ENCODE results near the gene FAM217B.
A peak's percentile ranks its signal among the peaks of the same experiment; 100 is the strongest.

The FAM217B gene

GRCh38 chr20:59931511-59932312 lies 8.5 kb upstream of the FAM217B start:
- DNase-seq (ENCODE audit: low read depth), result no peak
- TF ChIP-seq CTCF (IDR thresholded peaks at IDR 0.05; ENCODE audit: control insufficient read depth, insufficient read depth, low read depth, low read length, missing control alignments), result no peak
- H3K4me3 ChIP-seq (ENCODE audit: control insufficient read depth, low read depth, low read length), result no peak overlapping the region

- H3K4me3 ChIP-seq (ENCODE audit: control insufficient read depth, low read depth, low read length), result no peak overlapping the region
- no peak for TF ChIP-seq CTCF (IDR thresholded peaks at IDR 0.05; ENCODE audit: control insufficient read depth, insufficient read depth, low read depth, low read length, missing control alignments)
- no peak for DNase-seq (ENCODE audit: low read depth)
These were observed 7.4 kb upstream of the FAM217B start for GRCh38 chr20:59932616-59933295.

- H3K4me3 ChIP-seq (ENCODE audit: control insufficient read depth, low read depth, low read length), result peak within 1 kb of the TSS; percentile 72
- DNase-seq (ENCODE audit: low read depth), result no peak
- no peak for TF ChIP-seq CTCF (IDR thresholded peaks at IDR 0.05; ENCODE audit: control insufficient read depth, insufficient read depth, low read depth, low read length, missing control alignments)
These were observed 6.8 kb upstream of the FAM217B start, which contains the start of gene SYCP2 for GRCh38 chr20:59933296-59933848. Gene SYCP2 (minus strand): TSS chr20:59933637. CDS start chr20:59922413, 11,224 bp downstream.

- DNase-seq (ENCODE audit: low read depth), result no peak
- peak overlapping the region; percentile 72 for H3K4me3 ChIP-seq (ENCODE audit: control insufficient read depth, low read depth, low read length)
- TF ChIP-seq CTCF (IDR thresholded peaks at IDR 0.05; ENCODE audit: control insufficient read depth, insufficient read depth, low read depth, low read length, missing control alignments), result peak; percentile 79
These were observed 6.2 kb upstream of the FAM217B start for GRCh38 chr20:59933849-59934585.

- H3K4me3 ChIP-seq (ENCODE audit: control insufficient read depth, low read depth, low read length), result no peak overlapping the region
- DNase-seq (ENCODE audit: low read depth), result no peak
- no peak for TF ChIP-seq CTCF (IDR thresholded peaks at IDR 0.05; ENCODE audit: control insufficient read depth, insufficient read depth, low read depth, low read length, missing control alignments)
These were observed 4.6 kb upstream of the FAM217B start for GRCh38 chr20:59935457-59936185.

GRCh38 chr20:59936409-59936808 lies 3.8 kb upstream of the FAM217B start:
- TF ChIP-seq CTCF (IDR thresholded peaks at IDR 0.05; ENCODE audit: control insufficient read depth, insufficient read depth, low read depth, low read length, missing control alignments), result no peak
- no peak overlapping the region for H3K4me3 ChIP-seq (ENCODE audit: control insufficient read depth, low read depth, low read length)
- no peak for DNase-seq (ENCODE audit: low read depth)
